Astrocyte of the cerebellum (primary cell): ENCODE results near the gene BCL2L14.

Source experiments
- DNase-seq: peaks from one replicate; pipeline ENCODE4 v3.0.0-alpha.2; 2011; ENCODE audit warnings: low read depth
- H3K4me3 ChIP-seq: 2 replicates; pipeline ENCODE4 v1.5.1; 2011; ENCODE audit warnings: mild to moderate bottlenecking, low read depth, low read length, moderate library complexity
- in situ Hi-C: cut with HindIII; loops from 2 replicates; pipeline ENCODE4 v1.10.0; 2017; ENCODE audit warnings: low sequenced_read_pairs
- TF ChIP-seq, protein P1 (sequence below): IDR thresholded peaks from 2 replicates; pipeline ENCODE4 v1.5.1; 2012; ENCODE audit warnings: low read length, low read depth, moderate library complexity, mild to moderate bottlenecking; ENCODE audit errors: missing control alignments

BCL2L14 gene

GRCh38 chr12:12115514-12115913 lies 44.8 kb downstream of the BCL2L14 start:
- H3K4me3 ChIP-seq, result no peak overlapping the region
- TF ChIP-seq, protein P1, sequence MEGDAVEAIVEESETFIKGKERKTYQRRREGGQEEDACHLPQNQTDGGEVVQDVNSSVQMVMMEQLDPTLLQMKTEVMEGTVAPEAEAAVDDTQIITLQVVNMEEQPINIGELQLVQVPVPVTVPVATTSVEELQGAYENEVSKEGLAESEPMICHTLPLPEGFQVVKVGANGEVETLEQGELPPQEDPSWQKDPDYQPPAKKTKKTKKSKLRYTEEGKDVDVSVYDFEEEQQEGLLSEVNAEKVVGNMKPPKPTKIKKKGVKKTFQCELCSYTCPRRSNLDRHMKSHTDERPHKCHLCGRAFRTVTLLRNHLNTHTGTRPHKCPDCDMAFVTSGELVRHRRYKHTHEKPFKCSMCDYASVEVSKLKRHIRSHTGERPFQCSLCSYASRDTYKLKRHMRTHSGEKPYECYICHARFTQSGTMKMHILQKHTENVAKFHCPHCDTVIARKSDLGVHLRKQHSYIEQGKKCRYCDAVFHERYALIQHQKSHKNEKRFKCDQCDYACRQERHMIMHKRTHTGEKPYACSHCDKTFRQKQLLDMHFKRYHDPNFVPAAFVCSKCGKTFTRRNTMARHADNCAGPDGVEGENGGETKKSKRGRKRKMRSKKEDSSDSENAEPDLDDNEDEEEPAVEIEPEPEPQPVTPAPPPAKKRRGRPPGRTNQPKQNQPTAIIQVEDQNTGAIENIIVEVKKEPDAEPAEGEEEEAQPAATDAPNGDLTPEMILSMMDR, result no peak
- in situ Hi-C loops, result no loop called here
- no peak for DNase-seq

DNA sequence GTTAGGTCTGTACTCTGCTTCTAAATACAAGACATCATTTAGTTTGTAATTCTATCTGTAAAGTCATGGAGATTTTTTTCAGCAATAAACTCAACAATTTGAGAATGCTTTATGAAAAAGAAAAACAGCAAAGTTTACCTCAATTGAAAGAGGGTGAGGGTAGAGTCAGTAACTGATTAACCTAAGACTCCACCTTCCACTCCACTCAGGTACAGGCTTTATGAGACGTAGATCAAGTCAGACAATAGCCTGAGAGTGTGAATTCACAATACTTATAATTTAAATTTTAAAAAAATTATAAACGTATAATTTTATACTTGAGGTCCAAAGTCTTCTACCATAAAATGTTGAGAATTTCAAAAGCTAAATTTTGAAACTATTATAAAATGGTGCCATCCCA lies 45.9 kb downstream of the BCL2L14 start:
- no peak for DNase-seq
- TF ChIP-seq, protein P1, result no peak
- in situ Hi-C loops, result no loop called here
- H3K4me3 ChIP-seq, result no peak overlapping the region

DNA sequence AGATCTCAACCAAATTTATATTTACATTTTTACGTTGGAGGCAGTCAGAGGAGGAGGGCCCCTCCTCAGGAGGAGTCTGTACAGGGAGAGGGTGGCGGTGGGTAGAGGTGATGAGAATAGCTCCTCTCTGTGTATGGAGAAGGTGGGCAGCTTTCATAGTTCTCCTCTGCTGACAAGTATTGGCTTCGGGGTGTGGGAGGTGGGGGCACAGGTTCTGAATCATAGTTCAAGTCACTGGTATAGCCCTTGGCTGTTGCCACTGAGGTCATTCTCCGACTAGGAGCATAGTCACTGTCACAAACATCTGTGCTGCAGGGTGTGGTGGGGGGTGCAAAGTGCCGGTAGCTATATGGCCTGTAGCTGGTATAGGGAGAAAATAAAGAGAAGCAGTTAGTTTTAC lies 50.3 kb downstream of the BCL2L14 start:
- DNase-seq, result no peak
- in situ Hi-C loops, result no loop called here
- TF ChIP-seq, protein P1, result no peak
- no peak overlapping the region for H3K4me3 ChIP-seq

GRCh38 chr12:12123036-12123604 lies 52.4 kb downstream of the BCL2L14 start:
- no peak for DNase-seq
- in situ Hi-C loops, result no loop called here
- TF ChIP-seq, protein P1, result no peak

GRCh38 chr12:12126551-12126950 lies 55.8 kb downstream of the BCL2L14 start:
- TF ChIP-seq, protein P1, result no peak
- in situ Hi-C loops, result loop anchor here (5.0 kb wide), 1 partner anchor 36 kb away; no protein-coding TSS in a partner anchor
- no peak for DNase-seq
- no peak overlapping the region for H3K4me3 ChIP-seq

More at GRCh38 chr12:12123036-12123604, 52.4 kb downstream of the BCL2L14 start:
- no peak overlapping the region for H3K4me3 ChIP-seq

- DNase-seq, result no peak
- in situ Hi-C loops, result loop anchor here (5.0 kb wide), 1 partner anchor 35 kb away; no protein-coding TSS in a partner anchor
- H3K4me3 ChIP-seq, result no peak overlapping the region
- TF ChIP-seq, protein P1, result no peak
Observed at GRCh38 chr12:12127304-12127703, 56.6 kb downstream of the BCL2L14 start.
